ENCODE results near the gene ALS2. TPM values are rescaled to one million over a fixed set of nuclear protein-coding genes. Genes with fewer than 3 reads are reported as not detected.
"Not testable (repeated sequence)": the region's sequence is repeated elsewhere in the genome, so short reads cannot be mapped to it uniquely, and the experiment has no call there.

Gene ALS2
- total and polyA plus RNA-seq, 2 experiments from 2014 or later: 10.7 to 34.9 TPM

DNA sequence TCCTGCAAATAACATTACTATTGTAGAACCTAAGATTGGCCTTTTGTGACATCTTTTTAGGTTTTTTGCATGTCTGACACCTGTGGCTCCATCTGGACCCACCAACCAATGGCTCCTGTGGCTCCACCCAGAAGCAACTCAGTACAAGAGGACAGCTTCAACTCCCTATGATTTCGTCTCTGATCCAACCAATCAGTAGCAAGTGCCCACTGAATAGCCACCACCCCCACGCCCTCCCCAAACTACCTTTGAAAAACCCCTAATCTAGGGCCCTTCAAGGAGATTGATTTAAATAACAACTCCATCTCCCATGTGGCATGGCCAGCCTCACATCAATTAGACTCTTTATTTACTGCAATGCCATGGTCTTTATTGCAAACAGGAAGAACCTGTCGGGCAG lies 105.9 kb downstream of the ALS2 start:
- Histone ChIP-seq H3K4me3 (no peak overlapping the region), H3K36me3 (replicated peaks; ENCODE audit: insufficient read depth, low read depth) (no peaks in the 10 kb centered on the region), H3K9me3 (ENCODE audit: low read depth) (no peaks in the 10 kb centered on the region), H4K20me1 (ENCODE audit: insufficient read depth, poor library complexity, severe bottlenecking) (no peaks in the 10 kb centered on the region), H3K79me2 (no peaks in the 10 kb centered on the region), H3K4me1 (ENCODE audit: insufficient read depth) (no peaks in the 10 kb centered on the region), H3K9me2 (replicated peaks; ENCODE audit: insufficient read depth) (no peaks in the 10 kb centered on the region), H3K4me2 (no peak overlapping the region), H2AFZ (no peak overlapping the region), H3K27ac (no peak overlapping the region), H3K27me3 (no peaks in the 10 kb centered on the region)
- 80% methylated on average over 3 of the region's 3 CpGs for WGBS (ENCODE audit: low lambda C conversion rate, missing lambda C conversion rate)
- TF ChIP-seq, protein P1, sequence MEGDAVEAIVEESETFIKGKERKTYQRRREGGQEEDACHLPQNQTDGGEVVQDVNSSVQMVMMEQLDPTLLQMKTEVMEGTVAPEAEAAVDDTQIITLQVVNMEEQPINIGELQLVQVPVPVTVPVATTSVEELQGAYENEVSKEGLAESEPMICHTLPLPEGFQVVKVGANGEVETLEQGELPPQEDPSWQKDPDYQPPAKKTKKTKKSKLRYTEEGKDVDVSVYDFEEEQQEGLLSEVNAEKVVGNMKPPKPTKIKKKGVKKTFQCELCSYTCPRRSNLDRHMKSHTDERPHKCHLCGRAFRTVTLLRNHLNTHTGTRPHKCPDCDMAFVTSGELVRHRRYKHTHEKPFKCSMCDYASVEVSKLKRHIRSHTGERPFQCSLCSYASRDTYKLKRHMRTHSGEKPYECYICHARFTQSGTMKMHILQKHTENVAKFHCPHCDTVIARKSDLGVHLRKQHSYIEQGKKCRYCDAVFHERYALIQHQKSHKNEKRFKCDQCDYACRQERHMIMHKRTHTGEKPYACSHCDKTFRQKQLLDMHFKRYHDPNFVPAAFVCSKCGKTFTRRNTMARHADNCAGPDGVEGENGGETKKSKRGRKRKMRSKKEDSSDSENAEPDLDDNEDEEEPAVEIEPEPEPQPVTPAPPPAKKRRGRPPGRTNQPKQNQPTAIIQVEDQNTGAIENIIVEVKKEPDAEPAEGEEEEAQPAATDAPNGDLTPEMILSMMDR (IDR thresholded peaks at IDR 0.05; ENCODE audit: poor library complexity): no peak
- TF ChIP-seq EZH2phosphoT487 (IDR thresholded peaks at IDR 0.05; ENCODE audit: low read depth, severe bottlenecking, unreplicated experiment) (no peak), EZH2 (IDR thresholded peaks at IDR 0.05; ENCODE audit: borderline replicate concordance) (no peak)
- DNase-seq (ENCODE audit: low spot score): no peak

DNA sequence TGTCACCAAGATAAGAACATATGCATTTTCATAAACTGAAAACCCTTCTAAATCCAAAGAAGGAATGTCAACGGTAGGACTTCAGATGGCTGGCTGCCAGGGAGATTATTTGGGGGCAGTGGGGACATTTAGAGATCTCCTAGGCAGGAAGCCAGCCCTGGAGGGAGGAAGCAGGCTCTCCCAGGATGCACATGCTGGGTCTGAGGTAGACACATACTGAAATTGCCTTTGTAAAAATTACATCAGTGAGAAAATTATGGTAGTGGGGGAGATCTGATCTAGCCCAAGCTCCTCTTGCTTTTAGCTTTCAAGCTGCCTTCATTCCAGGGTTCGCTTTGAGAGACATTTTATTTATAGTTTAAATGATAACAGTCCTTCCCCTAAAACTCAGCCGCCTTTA lies 106.4 kb downstream of the ALS2 start:
- 64% methylated on average over 3 of the region's 3 CpGs for WGBS (ENCODE audit: low lambda C conversion rate, missing lambda C conversion rate)
- no peak for DNase-seq (ENCODE audit: low spot score)

DNA sequence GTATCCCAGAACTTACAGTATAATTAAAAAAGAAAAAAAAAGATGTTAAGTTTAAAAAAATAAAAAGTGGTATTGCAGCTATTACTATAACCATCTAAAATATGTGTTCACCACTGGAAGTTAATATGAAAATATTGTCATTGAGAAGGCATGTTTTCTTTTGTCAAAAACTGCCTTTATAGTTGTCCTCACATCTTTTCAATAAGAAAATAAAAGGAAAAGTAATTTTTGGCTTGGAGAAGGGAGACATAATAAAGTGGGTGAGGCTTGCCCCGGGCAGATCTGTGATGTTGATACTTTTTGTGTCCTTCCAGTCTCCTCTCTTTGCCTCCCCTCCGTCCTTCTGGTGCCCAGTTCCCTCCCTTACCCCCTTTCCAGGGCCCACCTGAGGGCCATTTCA lies 107.2 kb downstream of the ALS2 start:
- no peak overlapping the region for H2AFZ ChIP-seq
- H3K4me1 ChIP-seq (ENCODE audit: insufficient read depth): no peaks in the 10 kb centered on the region
- no peak overlapping the region for H3K4me3 ChIP-seq
- no peaks in the 10 kb centered on the region for H3K9me2 ChIP-seq (replicated peaks; ENCODE audit: insufficient read depth)
- TF ChIP-seq, protein P1 (IDR thresholded peaks at IDR 0.05; ENCODE audit: poor library complexity): no peak
- TF ChIP-seq EZH2 (IDR thresholded peaks at IDR 0.05; ENCODE audit: borderline replicate concordance): no peak
- no peak for TF ChIP-seq EZH2phosphoT487 (IDR thresholded peaks at IDR 0.05; ENCODE audit: low read depth, severe bottlenecking, unreplicated experiment)
- H3K27me3 ChIP-seq: no peaks in the 10 kb centered on the region
- no peak overlapping the region for H3K27ac ChIP-seq
- no peaks in the 10 kb centered on the region for H4K20me1 ChIP-seq (ENCODE audit: insufficient read depth, poor library complexity, severe bottlenecking)
- no peaks in the 10 kb centered on the region for H3K36me3 ChIP-seq (replicated peaks; ENCODE audit: insufficient read depth, low read depth)
- 92% methylated on average over 2 of the region's 2 CpGs for WGBS (ENCODE audit: low lambda C conversion rate, missing lambda C conversion rate)
- no peaks in the 10 kb centered on the region for H3K9me3 ChIP-seq (ENCODE audit: low read depth)
- no peaks in the 10 kb centered on the region for H3K79me2 ChIP-seq
- H3K4me2 ChIP-seq: no peak overlapping the region
- no peak for DNase-seq (ENCODE audit: low spot score)

More for the DNA sequence above, 106.4 kb downstream of the ALS2 start:
- Histone ChIP-seq H2AFZ (no peak overlapping the region), H3K4me1 (ENCODE audit: insufficient read depth) (no peaks in the 10 kb centered on the region), H3K4me2 (no peak overlapping the region), H3K79me2 (no peaks in the 10 kb centered on the region), H3K27ac (no peak overlapping the region), H4K20me1 (ENCODE audit: insufficient read depth, poor library complexity, severe bottlenecking) (no peaks in the 10 kb centered on the region), H3K27me3 (no peaks in the 10 kb centered on the region), H3K9me3 (ENCODE audit: low read depth) (no peaks in the 10 kb centered on the region), H3K9me2 (replicated peaks; ENCODE audit: insufficient read depth) (no peaks in the 10 kb centered on the region), H3K36me3 (replicated peaks; ENCODE audit: insufficient read depth, low read depth) (no peaks in the 10 kb centered on the region), H3K4me3 (no peak overlapping the region)
- no peak for TF ChIP-seq EZH2phosphoT487 (IDR thresholded peaks at IDR 0.05; ENCODE audit: low read depth, severe bottlenecking, unreplicated experiment)

DNA sequence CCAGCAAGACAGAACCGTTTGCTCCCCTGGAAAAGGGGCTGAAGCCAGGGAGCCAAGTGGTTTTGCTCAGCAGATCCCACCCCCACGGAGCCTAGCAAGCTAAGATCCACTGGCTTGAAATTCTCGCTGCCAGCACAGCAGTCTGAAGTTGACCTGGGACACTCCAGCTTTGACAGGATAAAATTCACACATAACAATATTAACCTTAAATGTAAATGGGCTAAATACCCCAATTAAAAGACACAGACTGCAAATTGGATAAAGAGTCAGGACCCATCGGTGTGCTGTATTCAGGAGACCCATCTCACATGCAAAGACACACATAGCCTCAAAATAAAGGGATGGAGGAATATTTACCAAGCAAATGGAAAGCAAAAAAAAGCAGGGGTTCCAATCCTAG lies 109.5 kb downstream of the ALS2 start:
- not testable (repeated sequence) for H4K20me1 ChIP-seq (ENCODE audit: insufficient read depth, poor library complexity, severe bottlenecking)

More for the DNA sequence above, 109.5 kb downstream of the ALS2 start:
- H3K4me2 ChIP-seq; H3K36me3 ChIP-seq (replicated peaks; ENCODE audit: insufficient read depth, low read depth); H2AFZ ChIP-seq; DNase-seq (ENCODE audit: low spot score); H3K4me1 ChIP-seq (ENCODE audit: insufficient read depth); H3K27me3 ChIP-seq; H3K79me2 ChIP-seq; H3K9me3 ChIP-seq (ENCODE audit: low read depth); H3K27ac ChIP-seq; H3K9me2 ChIP-seq (replicated peaks; ENCODE audit: insufficient read depth); H3K4me3 ChIP-seq: not testable (repeated sequence)
- 64% methylated on average over 4 of the region's 4 CpGs for WGBS (ENCODE audit: low lambda C conversion rate, missing lambda C conversion rate)
